ENCODE results near the gene NUP214.
A peak's percentile ranks its signal among the peaks of the same experiment; 100 is the strongest.
"Not testable (repeated sequence)": the region's sequence is repeated elsewhere in the genome, so short reads cannot be mapped to it uniquely, and the experiment has no call there.

NUP214 gene

GRCh38 chr9:131161585-131161984, 36.2 kb downstream of the NUP214 start:
- no peak for DNase-seq (ENCODE audit: low read depth)

DNA sequence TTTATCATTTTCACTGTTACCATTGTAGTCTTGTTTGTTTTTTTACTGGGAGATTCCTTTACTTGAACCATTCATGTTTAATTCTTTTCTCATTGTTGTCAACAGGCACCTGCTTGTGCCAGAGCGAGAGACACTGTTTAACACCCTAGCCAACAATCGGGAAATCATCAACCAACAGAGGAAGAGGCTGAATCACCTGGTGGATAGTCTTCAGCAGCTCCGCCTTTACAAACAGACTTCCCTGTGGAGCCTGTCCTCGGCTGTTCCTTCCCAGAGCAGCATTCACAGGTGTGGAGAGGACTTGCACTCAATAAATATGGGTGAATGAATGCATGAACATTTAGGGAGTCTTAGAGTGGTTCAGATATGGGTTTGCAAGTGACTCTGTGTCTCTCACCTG, 37.5 kb downstream of the NUP214 start:
- DNase-seq (ENCODE audit: low read depth) = no peak

- no peak for DNase-seq (ENCODE audit: low read depth)
These were observed 40.1 kb downstream of the NUP214 start for GRCh38 chr9:131165523-131165922.

DNA sequence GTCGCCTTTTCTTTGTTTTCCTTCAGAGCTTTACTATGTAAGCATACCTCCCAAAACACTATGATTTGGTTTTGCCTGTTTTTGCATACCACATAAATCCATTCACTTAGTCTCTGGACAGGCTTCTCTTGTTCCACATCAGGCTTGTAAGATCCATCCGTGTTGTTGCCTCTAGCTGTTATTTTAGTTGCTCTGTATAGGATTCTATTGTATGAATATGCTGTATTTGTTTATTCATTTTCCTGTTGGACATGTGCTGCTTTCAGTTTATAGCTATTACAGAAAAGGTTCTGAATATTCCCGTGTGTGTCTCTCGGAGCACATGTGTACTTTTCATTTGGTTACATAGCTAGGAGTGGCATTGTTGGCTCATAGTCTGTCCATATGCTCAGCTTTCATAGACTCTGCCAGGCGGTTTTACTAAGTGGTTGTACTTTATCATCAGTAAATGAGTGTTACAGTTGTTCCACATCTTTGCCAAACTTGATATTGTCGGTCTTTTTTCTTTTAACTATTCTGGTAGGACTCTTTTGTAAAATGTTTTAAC, 41.8 kb downstream of the NUP214 start:
- DNase-seq (ENCODE audit: low read depth) = no peak

DNA sequence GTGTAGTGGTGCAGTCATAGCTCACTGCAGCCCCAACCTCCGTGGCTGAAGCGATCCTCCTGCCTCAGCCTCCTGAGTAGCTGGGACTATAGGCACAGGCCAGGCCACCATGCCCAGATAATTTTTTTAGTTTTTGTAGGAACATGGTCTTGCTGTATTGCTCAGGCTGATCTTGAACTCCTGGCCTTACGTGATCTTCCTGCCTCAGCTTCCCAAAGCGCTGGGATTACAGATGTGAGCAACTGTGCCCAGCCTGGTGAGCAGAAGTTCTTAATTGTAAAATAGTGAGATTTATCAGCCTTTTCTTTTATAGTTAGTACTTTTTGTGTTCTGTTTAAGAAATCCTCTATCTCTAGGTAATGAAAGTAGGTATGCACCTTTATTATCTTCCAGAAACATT, 42.5 kb downstream of the NUP214 start:
- DNase-seq (ENCODE audit: low read depth) = no peak

DNA sequence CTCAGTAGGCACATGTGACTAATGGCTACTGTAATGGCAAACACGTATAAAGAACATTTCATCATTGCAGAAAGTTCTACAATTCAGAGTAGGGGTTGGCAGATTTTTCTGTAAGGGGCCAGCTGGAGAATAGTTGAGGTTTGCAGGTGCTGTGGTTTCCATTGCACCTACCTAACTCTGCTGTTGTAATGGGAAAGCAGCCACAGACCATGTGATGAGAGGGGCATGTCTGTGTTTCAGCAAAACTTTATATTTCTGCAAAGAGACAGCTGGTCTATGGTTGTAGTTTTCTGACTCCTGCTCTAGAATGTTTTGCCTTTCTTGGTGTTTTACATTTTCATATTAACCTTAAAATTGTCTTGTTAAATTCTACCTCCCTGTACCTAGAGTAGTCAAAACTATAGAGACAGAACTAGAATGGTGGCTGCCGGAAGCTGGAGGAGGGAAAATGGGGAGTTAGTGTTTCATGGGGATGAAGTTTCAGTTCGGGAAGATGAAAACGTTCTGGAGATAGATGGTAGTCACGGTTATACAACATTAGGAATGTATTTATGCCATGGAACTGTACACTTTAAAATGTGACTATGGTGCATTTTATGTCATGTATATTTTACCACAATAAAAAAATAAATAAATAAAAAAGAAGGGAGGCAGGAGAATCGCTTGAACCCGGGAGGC, 44.3 kb downstream of the NUP214 start:
- no peak for DNase-seq (ENCODE audit: low read depth)

GRCh38 chr9:131173995-131174394, 48.6 kb downstream of the NUP214 start:
- no peak for DNase-seq (ENCODE audit: low read depth)

DNA sequence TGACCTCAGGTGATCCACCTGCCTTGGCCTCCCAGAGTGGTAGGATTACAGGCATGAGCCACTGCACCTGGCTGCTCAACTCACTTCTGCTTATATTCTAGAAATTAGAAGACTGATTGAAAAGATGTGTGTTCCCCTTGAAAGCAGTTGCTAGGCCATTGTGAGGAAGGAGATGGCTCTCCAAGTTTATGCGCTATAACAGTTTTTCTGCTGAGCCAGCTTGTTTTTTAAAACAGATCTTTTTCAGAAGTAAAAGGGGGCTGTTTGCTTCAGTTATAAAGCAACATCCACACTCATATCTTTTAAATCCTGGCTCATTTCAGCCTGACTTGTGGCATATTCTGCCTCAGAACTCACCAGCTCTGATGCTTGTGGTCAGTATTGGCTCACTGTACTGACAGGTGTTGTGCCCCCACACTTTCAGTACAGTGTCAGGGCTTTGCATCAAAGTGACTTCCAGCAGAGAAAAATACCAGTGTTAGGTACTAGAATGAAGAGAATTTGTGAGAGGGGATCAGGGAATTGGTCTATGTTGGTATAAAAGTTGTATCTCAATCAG, 49.4 kb downstream of the NUP214 start:
- DNase-seq (ENCODE audit: low read depth) = no peak

DNA sequence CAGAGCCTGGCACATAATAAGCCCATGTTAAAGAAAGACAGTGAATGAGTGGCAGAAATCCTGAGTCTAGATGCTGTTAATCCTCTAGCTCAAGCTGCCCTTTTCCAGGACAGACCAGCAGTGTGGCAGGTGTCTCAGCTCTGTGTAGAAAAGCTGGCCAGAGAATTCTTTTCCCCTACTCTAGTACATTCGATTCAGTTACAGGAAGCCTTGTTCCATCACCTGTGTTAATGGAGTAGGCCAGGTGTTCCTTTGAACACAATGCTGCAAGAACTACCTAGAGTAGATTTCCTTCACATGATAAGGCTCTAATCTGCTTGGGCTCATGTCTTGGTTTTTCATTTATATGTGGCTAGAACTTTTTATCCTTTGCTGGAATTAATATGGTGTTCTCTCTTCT, 52.5 kb downstream of the NUP214 start:
- DNase-seq (ENCODE audit: low read depth) = no peak

DNA sequence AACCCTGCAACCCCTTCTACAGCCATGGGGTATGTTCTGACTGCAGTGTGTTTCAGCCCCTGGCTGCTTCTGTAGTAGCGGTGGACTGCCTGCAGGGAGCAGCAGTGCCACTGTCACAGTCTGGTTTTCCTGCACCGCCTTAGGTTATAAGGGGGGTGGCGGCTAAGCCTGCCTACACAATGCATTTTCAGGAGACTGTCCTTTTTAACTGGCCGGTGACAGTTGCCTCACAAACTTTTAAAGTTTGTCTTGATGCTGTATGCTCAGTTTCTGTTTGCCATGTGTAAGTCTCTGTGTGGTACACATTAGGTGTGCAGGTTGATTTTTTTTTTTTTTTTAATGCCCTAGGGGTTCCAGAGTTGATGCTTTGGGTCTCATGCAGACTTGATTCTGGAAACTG, 53.0 kb downstream of the NUP214 start:
- peak; percentile 26 for DNase-seq (ENCODE audit: low read depth)

DNA sequence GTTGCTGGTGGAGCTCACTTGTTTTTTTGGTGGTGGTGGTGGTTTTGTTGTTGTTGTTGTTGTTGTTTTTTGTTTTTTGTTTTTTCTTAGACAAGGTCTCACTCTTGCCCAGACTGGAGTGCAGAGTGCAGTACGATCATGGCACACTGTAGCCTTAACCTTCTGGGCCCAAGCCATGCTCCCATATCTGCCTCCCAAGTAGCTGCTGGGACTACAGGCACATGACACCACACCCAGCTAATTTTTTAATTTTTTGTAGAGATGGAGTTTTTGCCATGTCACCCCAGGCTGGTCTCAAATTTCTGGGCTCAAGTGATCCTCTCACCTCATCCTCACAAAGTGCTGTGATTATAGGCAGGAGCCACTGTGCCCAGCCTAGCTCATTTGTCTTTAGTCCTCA, 53.5 kb downstream of the NUP214 start:
- DNase-seq (ENCODE audit: low read depth) = no peak

GRCh38 chr9:131179561-131180219, 54.3 kb downstream of the NUP214 start:
- peak; percentile 84 for DNase-seq (ENCODE audit: low read depth)

GRCh38 chr9:131180454-131180853, 55.1 kb downstream of the NUP214 start:
- peak; percentile 93 for DNase-seq (ENCODE audit: low read depth)

GRCh38 chr9:131181091-131181681, 55.8 kb downstream of the NUP214 start:
- no peak for DNase-seq (ENCODE audit: low read depth)

GRCh38 chr9:131185924-131186323, 60.5 kb downstream of the NUP214 start:
- no peak for DNase-seq (ENCODE audit: low read depth)

DNA sequence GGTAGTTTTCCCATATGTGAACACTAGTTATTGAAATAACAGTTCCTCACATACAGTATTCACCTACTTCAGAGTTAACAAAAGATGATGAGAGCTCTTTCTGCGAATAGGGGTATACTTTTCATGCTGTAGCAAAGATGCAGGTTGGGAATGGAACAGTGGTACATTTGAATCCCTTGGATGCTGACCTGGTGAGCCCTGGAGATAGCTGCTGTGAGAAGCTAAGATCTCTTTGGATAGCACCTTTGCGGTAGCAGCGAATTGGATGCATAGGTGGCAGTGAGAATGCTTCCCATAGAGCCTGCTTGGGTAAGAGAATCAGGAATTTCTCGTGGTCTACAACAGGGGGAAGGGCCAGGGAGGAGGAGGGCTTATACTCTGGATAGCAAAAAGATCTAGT, 61.2 kb downstream of the NUP214 start:
- DNase-seq (ENCODE audit: low read depth) = no peak

DNA sequence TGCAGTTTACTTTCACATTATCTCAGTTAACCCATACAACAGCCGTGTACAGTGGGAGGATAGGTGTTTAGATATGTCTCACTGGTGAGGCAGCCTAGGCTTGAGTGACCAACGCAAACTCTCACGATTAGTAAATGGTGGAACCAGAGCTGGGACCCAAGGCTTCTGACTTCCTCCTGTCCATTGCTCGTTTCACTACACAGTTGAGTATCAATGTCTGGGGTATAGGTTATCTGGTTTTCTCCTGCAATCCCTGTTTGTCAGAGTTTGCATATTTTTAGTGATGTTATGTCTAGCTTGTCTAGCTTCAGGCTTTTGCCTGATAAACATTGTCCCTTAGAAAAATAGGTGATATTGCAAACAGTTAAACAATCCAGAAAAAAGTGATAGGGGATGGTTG, 62.6 kb downstream of the NUP214 start:
- DNase-seq (ENCODE audit: low read depth) = no peak

DNA sequence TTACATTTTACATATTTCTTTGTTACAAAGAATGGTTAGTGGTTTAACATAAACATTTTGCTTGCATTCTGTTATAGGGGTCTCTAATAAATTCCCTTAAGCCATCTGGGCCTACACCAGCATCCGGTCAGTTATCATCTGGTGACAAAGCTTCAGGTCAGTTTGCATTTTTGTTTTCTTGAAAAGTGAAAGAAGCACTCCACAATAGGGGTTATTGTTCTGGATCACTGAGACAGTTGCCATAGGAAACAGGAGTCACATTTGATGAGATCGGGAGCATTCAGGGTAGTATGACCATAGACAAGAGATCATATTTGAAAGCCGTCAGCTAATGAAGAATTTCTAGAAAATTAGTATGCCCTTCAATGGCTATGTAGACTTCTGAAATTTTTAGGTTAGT, 63.6 kb downstream of the NUP214 start:
- no peak for DNase-seq (ENCODE audit: low read depth)

DNA sequence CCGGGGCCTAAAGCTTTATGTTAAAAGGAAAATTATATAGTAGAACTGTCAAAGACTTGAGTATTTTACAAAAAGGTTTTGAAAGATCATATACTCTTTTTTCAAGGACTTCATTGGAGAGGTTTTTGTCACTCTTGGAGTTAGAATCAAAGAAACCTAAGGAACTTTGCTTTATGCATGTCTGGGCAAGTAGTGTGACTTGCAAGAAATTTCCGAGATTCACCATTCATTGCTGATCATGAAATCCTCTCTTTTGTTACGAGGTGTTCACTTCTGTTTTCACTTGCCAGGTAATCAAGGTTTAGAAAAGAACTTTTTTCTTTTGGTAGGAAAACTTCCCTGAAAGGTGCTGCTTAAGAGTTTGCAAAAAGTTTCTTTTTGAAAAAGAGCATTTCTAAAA, 64.8 kb downstream of the NUP214 start:
- DNase-seq (ENCODE audit: low read depth) = no peak

DNA sequence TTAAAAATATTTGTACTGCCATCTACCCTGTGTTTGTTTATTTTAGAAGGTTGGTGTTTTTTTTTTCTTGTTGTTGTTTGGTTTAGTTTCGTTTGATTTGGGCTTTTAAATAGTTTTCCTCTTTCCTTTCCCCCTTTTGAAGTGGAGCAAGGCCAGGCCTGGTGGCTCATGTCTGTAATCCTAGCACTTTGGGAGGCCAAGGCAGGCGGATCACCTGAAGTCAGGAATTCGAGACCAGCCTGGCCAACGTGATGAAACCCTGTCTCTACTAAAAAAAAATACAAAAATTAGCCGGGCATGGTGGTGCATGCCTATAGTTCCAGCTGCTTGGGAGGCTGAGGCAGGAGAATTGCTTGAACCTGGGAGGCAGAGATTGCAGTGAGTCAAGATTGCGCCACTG, 65.6 kb downstream of the NUP214 start:
- not testable (repeated sequence) for DNase-seq (ENCODE audit: low read depth)

DNA sequence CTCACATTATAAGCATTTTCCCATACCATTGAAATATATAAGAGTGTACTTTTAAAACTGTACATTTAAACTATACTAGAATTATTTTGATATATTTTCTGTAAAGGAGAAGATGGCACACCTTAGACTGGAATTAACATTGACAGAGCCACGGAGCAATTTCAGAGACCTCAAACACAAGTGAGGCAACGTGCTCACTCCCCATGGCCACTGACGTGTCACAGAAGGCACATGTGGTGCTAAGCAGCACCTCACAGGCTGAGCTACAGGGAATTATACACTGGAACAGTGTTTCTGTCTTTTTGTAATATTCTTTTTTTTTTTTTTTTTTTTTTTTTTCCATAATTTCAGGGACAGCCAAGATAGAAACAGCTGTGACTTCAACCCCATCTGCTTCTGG, 66.5 kb downstream of the NUP214 start:
- DNase-seq (ENCODE audit: low read depth) = no peak

- no peak for DNase-seq (ENCODE audit: low read depth)
These were observed 67.7 kb downstream of the NUP214 start for GRCh38 chr9:131193051-131193450.

DNA sequence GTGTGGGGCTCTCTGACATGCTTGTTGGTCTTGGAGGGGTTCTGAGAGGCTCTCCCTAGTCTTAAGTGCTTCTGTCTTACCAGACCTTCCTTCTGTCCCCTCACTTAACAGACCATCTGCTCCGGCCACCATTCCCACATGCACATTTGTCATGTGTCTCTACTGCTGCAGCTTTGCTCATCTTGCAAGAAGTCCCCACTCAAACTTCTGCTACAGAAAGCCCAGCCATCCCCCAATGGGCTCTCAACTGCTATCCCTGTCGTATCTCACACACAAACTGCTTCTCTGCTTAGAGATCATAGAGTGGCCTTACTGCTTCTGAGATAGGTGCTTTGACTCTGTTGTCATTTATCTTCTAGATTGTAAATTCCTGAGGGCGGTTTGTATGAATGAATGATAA, 69.4 kb downstream of the NUP214 start:
- no peak for DNase-seq (ENCODE audit: low read depth)

All from HS-5 (cell line).